Measurements from ENCODE around the gene C3orf49. TPM values are rescaled to one million over a fixed set of nuclear protein-coding genes. Genes with fewer than 3 reads are reported as not detected.

Gene C3orf49
- total and polyA plus RNA-seq, 8 donors: 0.66 to 1.3 (median 1.0) TPM; not detected in 2

GRCh38 chr3:63875510-63875909 lies 56.4 kb downstream of the C3orf49 start:
- Histone ChIP-seq H3K4me1 (peaks cover 0 to 14% of the 10 kb centered on the region in 2 donors), H3K4me3 (no peak overlapping the region), H3K27me3 (no peaks in the 10 kb centered on the region), H3K9me3 (no peaks in the 10 kb centered on the region), H3K27ac (no peak overlapping the region), H3K36me3 (no peaks in the 10 kb centered on the region)
- DNase-seq (no peak), ATAC-seq (no peak)
- intact Hi-C loops (cut with DNase I): no loop called here
- TF ChIP-seq, protein P1, sequence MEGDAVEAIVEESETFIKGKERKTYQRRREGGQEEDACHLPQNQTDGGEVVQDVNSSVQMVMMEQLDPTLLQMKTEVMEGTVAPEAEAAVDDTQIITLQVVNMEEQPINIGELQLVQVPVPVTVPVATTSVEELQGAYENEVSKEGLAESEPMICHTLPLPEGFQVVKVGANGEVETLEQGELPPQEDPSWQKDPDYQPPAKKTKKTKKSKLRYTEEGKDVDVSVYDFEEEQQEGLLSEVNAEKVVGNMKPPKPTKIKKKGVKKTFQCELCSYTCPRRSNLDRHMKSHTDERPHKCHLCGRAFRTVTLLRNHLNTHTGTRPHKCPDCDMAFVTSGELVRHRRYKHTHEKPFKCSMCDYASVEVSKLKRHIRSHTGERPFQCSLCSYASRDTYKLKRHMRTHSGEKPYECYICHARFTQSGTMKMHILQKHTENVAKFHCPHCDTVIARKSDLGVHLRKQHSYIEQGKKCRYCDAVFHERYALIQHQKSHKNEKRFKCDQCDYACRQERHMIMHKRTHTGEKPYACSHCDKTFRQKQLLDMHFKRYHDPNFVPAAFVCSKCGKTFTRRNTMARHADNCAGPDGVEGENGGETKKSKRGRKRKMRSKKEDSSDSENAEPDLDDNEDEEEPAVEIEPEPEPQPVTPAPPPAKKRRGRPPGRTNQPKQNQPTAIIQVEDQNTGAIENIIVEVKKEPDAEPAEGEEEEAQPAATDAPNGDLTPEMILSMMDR (IDR thresholded peaks at IDR 0.05): no peak

- Histone ChIP-seq H3K4me1 (peaks cover 0 to 14% of the 10 kb centered on the region in 2 donors), H3K36me3 (no peaks in the 10 kb centered on the region), H3K9me3 (no peaks in the 10 kb centered on the region), H3K27me3 (no peaks in the 10 kb centered on the region), H3K4me3 (no peak overlapping the region), H3K27ac (no peak overlapping the region)
- no peak for ATAC-seq
- TF ChIP-seq, protein P1 (IDR thresholded peaks at IDR 0.05): no peak
- DNase-seq: no peak
- intact Hi-C loops (cut with DNase I): no loop called here
These were observed 57.2 kb downstream of the C3orf49 start for GRCh38 chr3:63876260-63876659.

GRCh38 chr3:63877737-63878393 lies 58.8 kb downstream of the C3orf49 start:
- ATAC-seq: no peak
- Histone ChIP-seq H3K27me3 (no peaks in the 10 kb centered on the region), H3K36me3 (no peaks in the 10 kb centered on the region), H3K9me3 (no peaks in the 10 kb centered on the region), H3K4me1 (peaks cover 0 to 14% of the 10 kb centered on the region in 2 donors), H3K27ac (no peak overlapping the region), H3K4me3 (no peak overlapping the region)
- intact Hi-C loops (cut with DNase I): no loop called here
- DNase-seq: no peak
- TF ChIP-seq, protein P1 (IDR thresholded peaks at IDR 0.05): no peak

DNA sequence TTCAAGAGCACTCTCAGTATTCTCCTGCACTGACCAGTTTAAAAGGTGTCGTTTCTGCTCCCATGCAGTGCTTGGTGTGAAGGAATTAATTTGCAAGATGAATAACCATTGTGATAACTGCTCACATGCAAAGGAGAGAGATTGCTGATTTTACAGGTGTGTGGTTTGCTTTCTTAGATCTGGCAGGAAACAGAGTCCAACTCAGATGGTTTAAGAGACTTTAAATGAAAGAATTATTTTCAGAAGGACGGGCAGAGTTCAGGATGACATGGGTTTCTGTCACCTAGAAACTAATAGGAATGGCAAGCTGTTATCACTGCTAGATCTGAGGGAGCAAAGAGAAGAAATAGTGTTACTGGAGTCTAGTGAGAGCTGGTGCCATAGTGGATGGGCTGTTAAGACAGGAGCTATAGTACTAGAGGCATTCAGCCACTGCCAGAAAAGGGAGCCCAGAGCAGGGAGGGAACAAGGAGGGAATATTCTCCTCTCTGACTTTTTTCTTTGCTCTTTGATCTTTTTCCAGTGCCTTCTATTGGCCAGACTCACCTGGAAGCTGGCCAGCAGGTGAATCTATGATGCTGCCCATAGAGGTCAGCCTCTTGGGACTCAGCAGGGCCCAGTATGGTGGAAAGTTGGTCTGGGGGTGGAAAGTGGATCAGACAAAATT lies 59.4 kb downstream of the C3orf49 start:
- no peak for ATAC-seq
- intact Hi-C loops (cut with DNase I): no loop called here
- Histone ChIP-seq H3K4me3 (no peak overlapping the region), H3K4me1 (peaks cover 0 to 14% of the 10 kb centered on the region in 2 donors), H3K27me3 (no peaks in the 10 kb centered on the region), H3K36me3 (no peaks in the 10 kb centered on the region), H3K9me3 (no peaks in the 10 kb centered on the region), H3K27ac (no peak overlapping the region)
- TF ChIP-seq, protein P1 (IDR thresholded peaks at IDR 0.05): no peak
- DNase-seq: no peak

DNA sequence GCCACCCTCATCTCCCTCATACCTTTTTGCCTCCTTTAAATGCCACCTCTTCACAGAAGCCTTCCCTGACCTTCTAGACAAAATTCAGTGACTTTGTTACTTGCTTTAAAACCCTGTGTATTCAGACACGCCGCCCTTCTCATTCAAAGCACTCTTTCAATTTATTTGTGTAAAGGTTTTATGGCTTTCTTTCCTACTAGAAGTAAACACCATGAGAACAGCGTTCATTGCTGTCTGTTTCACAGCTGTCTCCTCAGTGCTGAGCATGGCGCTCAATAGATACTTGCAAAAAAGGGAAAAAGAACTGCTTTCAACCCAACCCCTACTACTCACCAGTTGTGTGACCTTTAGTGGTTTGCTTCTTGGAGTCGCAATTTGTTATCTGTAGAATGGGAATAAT lies 61.6 kb downstream of the C3orf49 start:
- Histone ChIP-seq H3K27ac (no peak overlapping the region), H3K4me3 (no peak overlapping the region), H3K36me3 (no peaks in the 10 kb centered on the region), H3K9me3 (no peaks in the 10 kb centered on the region), H3K27me3 (no peaks in the 10 kb centered on the region), H3K4me1 (peaks cover 0 to 4% of the 10 kb centered on the region in 2 donors)
- TF ChIP-seq, protein P1 (IDR thresholded peaks at IDR 0.05): no peak
- intact Hi-C loops (cut with DNase I): no loop called here
- no peak for ATAC-seq
- DNase-seq: no peak
